Lung (tissue), 12 donors: ENCODE data around the gene SH3PXD2B. TPM values are rescaled to one million over a fixed set of nuclear protein-coding genes. Genes with fewer than 3 reads are reported as not detected.

ENCODE experiments used
- ATAC-seq: fragments of 200-7000 bp; cut with Tn5 transposase; one replicate; pipeline ENCODE4 v1.9.1; 2020; ENCODE audit warnings: moderate number of reproducible peaks; ENCODE audit not compliant: insufficient read depth, low FRiP score
- DNase-seq, 3 donors: peaks; one replicate each; pipeline ENCODE4 v3.0.0-alpha.2; 2013 to 2017
- H3K27ac ChIP-seq, 2 donors: one replicate each; pipeline ENCODE4 v1.5.1; 2013; ENCODE audit warnings: mild to moderate bottlenecking in 2 of 2, moderate library complexity in 2 of 2, control low read depth in 1 of 2, inconsistent platforms in 1 of 2, low read depth in 1 of 2, low read length in 1 of 2
- H3K27me3 ChIP-seq, 3 donors: one replicate each; pipeline ENCODE4 v1.5.1; 2013; ENCODE audit warnings: low read length in 2 of 3; ENCODE audit not compliant: control insufficient read depth in 3 of 3, insufficient read depth in 3 of 3
- H3K36me3 ChIP-seq, 4 donors: one replicate each; pipeline ENCODE4 v1.5.1; 2013; ENCODE audit warnings: low read length in 4 of 4, mild to moderate bottlenecking in 1 of 4, moderate library complexity in 1 of 4; ENCODE audit not compliant: control insufficient read depth in 4 of 4, insufficient read depth in 4 of 4
- H3K4me1 ChIP-seq, 5 donors: one replicate each; pipeline ENCODE4 v1.5.1; 2013; ENCODE audit warnings: low read length in 5 of 5, mild to moderate bottlenecking in 2 of 5, moderate library complexity in 1 of 5; ENCODE audit not compliant: control insufficient read depth in 5 of 5, insufficient read depth in 5 of 5
- H3K4me3 ChIP-seq: one replicate; pipeline ENCODE4 v1.5.1; 2013; ENCODE audit warnings: mild to moderate bottlenecking, control low read depth, moderate library complexity
- H3K9ac ChIP-seq, 2 donors: one replicate each; pipeline ENCODE4 v1.5.1; 2013; ENCODE audit warnings: low read length in 2 of 2, control low read depth in 1 of 2; ENCODE audit not compliant: insufficient read depth in 1 of 2
- H3K9me3 ChIP-seq, 4 donors: one replicate each; pipeline ENCODE4 v1.5.1; 2013; ENCODE audit warnings: low read length in 3 of 4, mild to moderate bottlenecking in 1 of 4, moderate library complexity in 1 of 4; ENCODE audit not compliant: control insufficient read depth in 4 of 4, insufficient read depth in 3 of 4
- WGBS, 2 donors: extraction: QIAGEN DNeasy Blood & Tissue Kit; methylation state at CpG; one replicate each; pipeline ENCODE4 v1.1.7; 2013; 5-methylcytosine and 5-hydroxymethylcytosine counted together
- polyA plus RNA-seq, 2 donors: library from polyadenylated mRNA; stranded (reverse); fragments of 200-250 nt; gene quantifications; one replicate each; pipeline ENCODE4 v1.2.1, GENCODE V29; 2013
- total RNA-seq, 2 donors: library from RNA; depleted of rRNA in 1 of 2; stranded (reverse); fragments of >200 nt in 1 of 2; gene quantifications; one replicate each; pipeline ENCODE4 v1.2.1, GENCODE V29; 2014 to 2021
- TF ChIP-seq, protein P1 (sequence below): IDR thresholded peaks from 2 replicates; pipeline ENCODE4 v1.5.1; 2012; ENCODE audit warnings: mild to moderate bottlenecking; ENCODE audit errors: control extremely low read depth, extremely low read depth
- donor health status: control.
- donor health status: control.
- donor health status: Bipolar disorder and iron deficiency.
- donor health status: healthy.
- donor health status: DM: yes; HTN: yes; CAD: no.

SH3PXD2B gene
- total and polyA plus RNA-seq, 4 donors = 8.0 to 56.0 (median 21.4) TPM

DNA sequence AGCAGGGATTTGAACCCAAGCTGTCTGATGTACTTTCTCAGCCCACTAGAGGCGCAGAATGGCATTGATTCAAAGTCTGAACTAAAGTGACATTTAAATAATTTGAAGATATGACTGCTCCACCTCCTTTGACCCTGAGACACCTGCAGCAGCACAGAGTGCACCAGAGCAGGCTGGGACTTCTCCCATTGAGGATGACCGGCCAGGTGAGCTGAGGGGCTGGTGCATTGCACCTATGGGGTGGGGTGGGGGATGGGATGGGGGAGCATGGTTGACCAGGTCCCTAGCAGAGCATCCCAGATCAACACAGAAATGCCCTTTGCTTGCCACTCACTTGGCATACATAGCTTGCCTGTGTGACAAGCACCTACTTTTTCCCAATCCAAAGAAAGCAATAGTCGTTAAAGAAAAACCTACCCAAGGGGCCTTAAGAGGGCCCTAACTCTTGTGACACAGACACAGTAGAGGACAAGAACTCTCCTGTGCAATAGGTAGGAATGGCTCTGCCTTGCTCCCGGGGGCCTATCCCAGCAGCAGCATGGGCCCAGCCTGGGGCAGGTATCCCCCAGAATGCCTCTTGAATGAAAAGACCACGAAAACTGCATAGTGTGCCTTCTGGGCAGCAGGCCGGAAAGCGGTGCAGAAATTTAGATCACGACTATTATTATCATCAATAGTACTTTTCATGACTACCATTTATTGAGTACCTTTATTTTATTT, 6.5 kb downstream of the SH3PXD2B start:
- DNase-seq = no peak
- no peaks in the 10 kb centered on the region for H3K9me3 ChIP-seq
- H3K27ac ChIP-seq = no peak overlapping the region
- 92 to 96% methylated on average over 8 of the region's 8 CpGs for WGBS, 2 donors
- TF ChIP-seq, protein P1, sequence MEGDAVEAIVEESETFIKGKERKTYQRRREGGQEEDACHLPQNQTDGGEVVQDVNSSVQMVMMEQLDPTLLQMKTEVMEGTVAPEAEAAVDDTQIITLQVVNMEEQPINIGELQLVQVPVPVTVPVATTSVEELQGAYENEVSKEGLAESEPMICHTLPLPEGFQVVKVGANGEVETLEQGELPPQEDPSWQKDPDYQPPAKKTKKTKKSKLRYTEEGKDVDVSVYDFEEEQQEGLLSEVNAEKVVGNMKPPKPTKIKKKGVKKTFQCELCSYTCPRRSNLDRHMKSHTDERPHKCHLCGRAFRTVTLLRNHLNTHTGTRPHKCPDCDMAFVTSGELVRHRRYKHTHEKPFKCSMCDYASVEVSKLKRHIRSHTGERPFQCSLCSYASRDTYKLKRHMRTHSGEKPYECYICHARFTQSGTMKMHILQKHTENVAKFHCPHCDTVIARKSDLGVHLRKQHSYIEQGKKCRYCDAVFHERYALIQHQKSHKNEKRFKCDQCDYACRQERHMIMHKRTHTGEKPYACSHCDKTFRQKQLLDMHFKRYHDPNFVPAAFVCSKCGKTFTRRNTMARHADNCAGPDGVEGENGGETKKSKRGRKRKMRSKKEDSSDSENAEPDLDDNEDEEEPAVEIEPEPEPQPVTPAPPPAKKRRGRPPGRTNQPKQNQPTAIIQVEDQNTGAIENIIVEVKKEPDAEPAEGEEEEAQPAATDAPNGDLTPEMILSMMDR = no peak
- peaks cover 0 to 37% (median 20%) of the 10 kb centered on the region in 5 donors for H3K4me1 ChIP-seq
- H3K36me3 ChIP-seq = peaks cover 0 to 6% (median 2%) of the 10 kb centered on the region in 4 donors
- no peak overlapping the region for H3K9ac ChIP-seq
- H3K4me3 ChIP-seq = no peak overlapping the region
- no peaks in the 10 kb centered on the region for H3K27me3 ChIP-seq
- ATAC-seq = no peak

GRCh38 chr5:172446336-172447051, 7.8 kb downstream of the SH3PXD2B start:
- H3K9me3 ChIP-seq = no peaks in the 10 kb centered on the region
- WGBS, 2 donors = 57 to 71% methylated on average over 16 of the region's 16 CpGs
- DNase-seq (peak in 2 of 3 donors; percentile 37 to 57), ATAC-seq (no peak)
- H3K27me3 ChIP-seq = no peaks in the 10 kb centered on the region
- no peak overlapping the region for H3K27ac ChIP-seq
- H3K9ac ChIP-seq = no peak overlapping the region
- peaks cover 0 to 33% (median 18%) of the 10 kb centered on the region in 5 donors for H3K4me1 ChIP-seq
- no peak overlapping the region for H3K4me3 ChIP-seq
- H3K36me3 ChIP-seq = peaks cover 0 to 6% (median 2%) of the 10 kb centered on the region in 4 donors
- TF ChIP-seq, protein P1 = no peak

DNA sequence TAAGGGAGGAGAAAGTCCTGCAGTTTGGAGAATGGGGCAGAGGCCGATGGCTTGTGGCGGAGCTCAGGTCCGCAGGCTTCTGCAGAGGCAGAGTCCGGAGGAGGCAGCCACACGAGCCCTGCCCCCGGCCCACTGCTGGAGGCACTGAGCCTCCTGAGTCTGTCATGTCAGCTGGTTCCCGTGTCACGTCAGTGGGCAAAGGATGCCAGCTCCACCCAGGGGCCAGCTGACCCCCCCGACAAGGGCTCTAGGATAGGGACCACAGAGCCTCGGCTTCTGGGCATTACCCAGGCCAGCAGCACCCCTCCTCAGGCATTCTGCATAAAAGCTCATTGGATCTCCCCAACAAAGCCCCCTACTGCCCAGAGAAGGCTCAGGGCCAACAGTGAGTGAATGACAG, 8.5 kb downstream of the SH3PXD2B start:
- TF ChIP-seq, protein P1 = no peak
- no peak overlapping the region for H3K27ac ChIP-seq
- H3K9me3 ChIP-seq = no peaks in the 10 kb centered on the region
- H3K4me3 ChIP-seq = no peak overlapping the region
- H3K9ac ChIP-seq = no peak overlapping the region
- no peaks in the 10 kb centered on the region for H3K27me3 ChIP-seq
- H3K36me3 ChIP-seq = peaks cover 0 to 6% (median 2%) of the 10 kb centered on the region in 4 donors
- no peak for DNase-seq
- WGBS, 2 donors = 86 to 89% methylated on average over 10 of the region's 10 CpGs
- ATAC-seq = no peak
- H3K4me1 ChIP-seq = peaks cover 0 to 29% (median 18%) of the 10 kb centered on the region in 5 donors
